ENCODE measurements around the gene TMC2.

TMC2 gene

DNA sequence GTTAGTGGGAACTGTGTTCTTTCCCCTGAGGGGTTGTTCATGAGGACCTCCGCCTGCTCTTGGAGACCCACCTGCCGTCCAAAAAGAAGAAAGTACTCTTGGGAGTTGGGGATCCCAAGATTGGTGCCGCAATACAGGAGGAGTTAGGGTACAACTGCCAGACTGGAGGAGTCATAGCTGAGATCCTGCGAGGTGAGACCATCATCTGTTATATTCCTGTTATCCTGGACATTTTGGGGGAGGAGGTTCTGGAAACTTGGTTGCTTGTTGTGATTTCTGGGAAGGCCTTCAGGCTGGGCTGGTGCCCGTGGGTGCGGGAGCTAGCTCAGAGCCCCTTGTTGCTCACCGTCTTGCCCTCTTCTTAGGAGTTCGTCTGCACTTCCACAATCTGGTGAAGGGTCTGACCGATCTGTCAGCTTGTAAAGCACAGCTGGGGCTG lies 118.0 kb downstream of the TMC2 start:
- Mint-ChIP-seq H3K27me3 (no peaks in the 10 kb centered on the region), H3K36me3 (ENCODE audit: low read depth) (peaks cover 66% of the 10 kb centered on the region), H3K4me3 (peak overlapping the region; percentile 91), H3K9me3 (no peaks in the 10 kb centered on the region), H3K4me1 (ENCODE audit: low read depth) (peaks cover 55% of the 10 kb centered on the region), H3K27ac (peak overlapping the region; percentile 92)

DNA sequence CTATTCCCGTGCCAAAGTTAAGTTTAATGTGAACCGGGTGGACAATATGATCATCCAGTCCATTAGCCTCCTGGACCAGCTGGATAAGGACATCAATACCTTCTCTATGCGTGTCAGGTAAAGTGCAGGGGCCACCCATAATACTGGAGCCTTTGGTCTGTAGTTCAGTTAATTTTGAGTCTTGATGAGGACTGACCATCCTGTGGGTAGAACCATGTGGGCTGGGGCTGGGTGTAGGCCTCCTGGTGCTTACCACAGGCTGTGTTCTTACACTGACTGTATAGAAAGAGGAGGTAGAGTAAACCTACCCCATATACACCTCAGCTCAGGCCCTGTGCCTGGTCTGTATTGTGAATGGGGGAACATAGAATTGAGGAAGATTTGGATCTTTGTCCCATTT lies 118.5 kb downstream of the TMC2 start:
- Mint-ChIP-seq H3K27me3 (no peaks in the 10 kb centered on the region), H3K36me3 (ENCODE audit: low read depth) (peaks cover 66% of the 10 kb centered on the region), H3K9me3 (no peaks in the 10 kb centered on the region), H3K4me3 (peak overlapping the region; percentile 91), H3K4me1 (ENCODE audit: low read depth) (peaks cover 51% of the 10 kb centered on the region), H3K27ac (peak overlapping the region; percentile 92)

DNA sequence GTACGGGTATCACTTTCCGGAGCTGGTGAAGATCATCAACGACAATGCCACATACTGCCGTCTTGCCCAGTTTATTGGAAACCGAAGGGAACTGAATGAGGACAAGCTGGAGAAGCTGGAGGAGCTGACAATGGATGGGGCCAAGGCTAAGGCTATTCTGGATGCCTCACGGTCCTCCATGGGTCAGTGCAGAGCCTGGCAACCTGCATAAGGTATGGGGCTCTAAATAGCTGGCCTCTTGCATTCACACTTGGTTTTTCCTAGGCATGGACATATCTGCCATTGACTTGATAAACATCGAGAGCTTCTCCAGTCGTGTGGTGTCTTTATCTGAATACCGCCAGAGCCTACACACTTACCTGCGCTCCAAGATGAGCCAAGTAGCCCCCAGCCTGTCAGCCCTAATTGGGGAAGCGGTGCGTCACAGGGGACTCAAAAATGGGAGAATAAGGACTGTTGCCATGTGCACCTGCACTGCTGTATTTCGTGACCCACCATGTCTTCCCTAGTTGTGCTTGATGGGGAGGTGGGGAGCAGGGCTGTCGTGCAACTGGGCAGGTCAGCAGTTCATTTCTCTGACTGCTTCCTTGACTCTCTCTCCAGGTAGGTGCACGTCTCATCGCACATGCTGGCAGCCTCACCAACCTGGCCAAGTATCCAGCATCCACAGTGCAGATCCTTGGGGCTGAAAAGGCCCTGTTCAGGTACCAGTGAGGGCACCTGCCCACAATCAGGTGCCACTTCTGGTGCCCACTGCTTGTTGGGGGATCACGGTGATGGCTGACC lies 119.2 kb downstream of the TMC2 start:
- H3K4me1 Mint-ChIP-seq (ENCODE audit: low read depth), result peaks cover 44% of the 10 kb centered on the region
- H3K4me3 Mint-ChIP-seq, result peak overlapping the region; percentile 91
- peak overlapping the region; percentile 92 for H3K27ac Mint-ChIP-seq
- H3K36me3 Mint-ChIP-seq (ENCODE audit: low read depth), result peaks cover 71% of the 10 kb centered on the region
- no peaks in the 10 kb centered on the region for H3K9me3 Mint-ChIP-seq
- H3K27me3 Mint-ChIP-seq, result no peaks in the 10 kb centered on the region

DNA sequence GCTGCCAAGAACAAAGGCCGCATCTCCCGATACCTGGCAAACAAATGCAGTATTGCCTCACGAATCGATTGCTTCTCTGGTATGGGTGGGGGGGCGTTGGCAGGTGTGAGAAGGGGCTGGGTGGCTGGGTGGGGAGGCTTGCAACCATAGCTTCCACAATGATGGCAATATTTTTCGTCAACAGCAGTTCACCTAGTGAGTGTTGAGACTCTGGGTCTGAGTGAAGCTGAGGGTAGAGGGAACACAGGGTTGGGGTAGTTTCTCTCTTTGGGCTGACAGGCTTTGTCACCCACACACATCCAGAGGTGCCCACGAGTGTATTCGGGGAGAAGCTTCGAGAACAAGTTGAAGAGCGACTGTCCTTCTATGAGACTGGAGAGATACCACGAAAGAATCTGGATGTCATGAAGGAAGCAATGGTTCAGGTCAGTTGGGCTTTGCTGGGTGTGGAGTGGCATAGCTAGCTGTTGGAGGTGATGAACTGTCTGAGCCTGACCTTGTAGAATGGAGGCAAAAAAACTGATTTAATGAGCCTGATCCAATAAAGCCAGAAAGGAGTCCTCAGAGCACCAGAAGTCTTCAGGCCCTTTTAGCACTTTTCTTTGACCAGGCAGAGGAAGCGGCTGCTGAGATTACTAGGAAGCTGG lies 120.2 kb downstream of the TMC2 start:
- H3K9me3 Mint-ChIP-seq, result no peaks in the 10 kb centered on the region
- H3K27ac Mint-ChIP-seq, result peak overlapping the region; percentile 92
- peaks cover 79% of the 10 kb centered on the region for H3K36me3 Mint-ChIP-seq (ENCODE audit: low read depth)
- H3K27me3 Mint-ChIP-seq, result no peaks in the 10 kb centered on the region
- peak overlapping the region; percentile 91 for H3K4me3 Mint-ChIP-seq
- H3K4me1 Mint-ChIP-seq (ENCODE audit: low read depth), result peaks cover 47% of the 10 kb centered on the region

DNA sequence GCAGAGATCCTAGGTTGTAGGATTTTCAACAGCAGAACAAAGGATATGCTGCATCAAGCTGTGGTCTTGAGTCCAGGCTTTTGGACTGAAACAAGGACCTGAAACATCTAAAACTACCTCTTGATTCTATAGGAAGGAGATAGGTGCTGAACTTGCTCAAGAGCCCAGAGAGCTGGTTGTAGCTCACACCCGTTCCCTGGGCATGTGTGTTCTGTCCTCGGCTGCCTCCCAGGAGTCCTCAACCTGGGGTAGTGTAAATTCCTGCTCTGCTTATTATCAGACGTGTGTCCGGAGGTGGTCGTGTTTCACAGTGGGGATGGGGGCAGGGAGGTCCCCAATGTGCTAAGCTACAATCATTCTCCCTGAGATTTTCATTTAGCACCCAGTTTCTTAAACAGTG lies 120.9 kb downstream of the TMC2 start:
- Mint-ChIP-seq H3K9me3 (no peaks in the 10 kb centered on the region), H3K27ac (peak overlapping the region; percentile 92), H3K4me3 (peak overlapping the region; percentile 91), H3K27me3 (no peaks in the 10 kb centered on the region), H3K36me3 (ENCODE audit: low read depth) (peaks cover 86% of the 10 kb centered on the region), H3K4me1 (ENCODE audit: low read depth) (peaks cover 53% of the 10 kb centered on the region)

DNA sequence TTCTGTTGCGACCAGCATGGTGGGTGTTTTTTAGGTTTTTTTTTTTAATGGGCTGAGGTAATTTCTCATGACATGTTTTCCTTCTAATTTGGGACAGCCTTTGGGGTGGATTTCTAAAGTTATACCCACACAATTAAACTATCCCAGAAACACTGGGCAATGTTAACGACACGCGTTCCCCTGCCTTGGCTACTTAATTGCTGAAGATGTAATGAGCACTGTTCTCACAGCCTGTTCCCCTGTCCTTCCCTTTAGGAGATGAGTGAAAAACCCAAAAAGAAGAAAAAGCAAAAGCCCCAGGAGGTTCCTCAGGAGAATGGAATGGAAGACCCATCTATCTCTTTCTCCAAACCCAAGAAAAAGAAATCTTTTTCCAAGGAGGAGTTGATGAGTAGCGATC lies 121.3 kb downstream of the TMC2 start:
- Mint-ChIP-seq H3K27me3 (no peaks in the 10 kb centered on the region), H3K36me3 (ENCODE audit: low read depth) (peaks cover 87% of the 10 kb centered on the region), H3K4me1 (ENCODE audit: low read depth) (peaks cover 55% of the 10 kb centered on the region), H3K27ac (peak overlapping the region; percentile 92), H3K4me3 (peak overlapping the region; percentile 91), H3K9me3 (no peaks in the 10 kb centered on the region)

DNA sequence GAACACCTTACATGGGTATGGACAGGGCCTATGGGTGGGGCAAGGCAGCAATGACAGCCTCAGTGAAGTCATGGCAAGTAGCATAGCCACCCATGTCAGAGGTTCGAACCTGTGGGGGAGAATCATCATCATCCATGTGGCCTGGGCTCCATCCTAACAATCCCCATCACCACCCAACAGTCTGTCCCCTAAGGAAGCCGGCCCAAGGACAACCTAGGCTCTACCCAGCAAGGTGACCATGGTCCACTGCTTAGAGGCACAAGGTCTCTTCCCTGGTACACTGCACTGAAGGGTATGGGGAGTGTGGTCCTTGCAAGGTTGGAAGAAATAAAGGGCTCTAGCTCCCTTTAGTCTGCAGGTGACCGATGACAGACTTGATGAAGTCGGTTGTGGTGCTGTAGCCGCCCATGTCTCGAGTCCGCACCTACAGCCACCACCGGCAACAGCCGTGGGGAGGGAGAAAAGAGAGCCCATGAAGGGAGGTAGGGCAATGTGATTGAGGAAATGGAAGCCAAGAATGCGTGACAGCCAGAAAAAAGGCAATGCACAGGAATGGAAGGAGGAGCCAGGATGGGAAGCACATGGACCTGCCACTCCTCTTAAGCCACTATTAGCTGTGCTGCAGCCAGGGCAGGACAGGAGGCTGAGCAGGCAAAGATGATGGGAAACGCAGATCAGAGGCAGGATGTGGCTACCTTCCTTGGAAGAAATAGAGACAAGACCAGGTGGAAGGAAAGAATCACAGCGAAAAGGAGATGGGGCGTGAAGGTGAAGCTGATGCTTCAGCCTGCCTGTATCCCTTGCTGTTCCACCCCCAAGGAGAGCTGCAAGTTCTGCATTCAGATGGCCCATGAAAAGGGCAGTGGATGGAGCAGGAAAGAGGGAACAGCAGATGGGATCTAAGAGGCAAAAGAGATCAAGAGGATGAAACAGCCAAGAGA lies 122.3 kb downstream of the TMC2 start:
- Mint-ChIP-seq H3K9me3 (no peaks in the 10 kb centered on the region), H3K27ac (peak overlapping the region; percentile 59), H3K27me3 (no peaks in the 10 kb centered on the region), H3K36me3 (ENCODE audit: low read depth) (peaks cover 77% of the 10 kb centered on the region), H3K4me3 (peak overlapping the region; percentile 12), H3K4me1 (ENCODE audit: low read depth) (peaks cover 64% of the 10 kb centered on the region)

DNA sequence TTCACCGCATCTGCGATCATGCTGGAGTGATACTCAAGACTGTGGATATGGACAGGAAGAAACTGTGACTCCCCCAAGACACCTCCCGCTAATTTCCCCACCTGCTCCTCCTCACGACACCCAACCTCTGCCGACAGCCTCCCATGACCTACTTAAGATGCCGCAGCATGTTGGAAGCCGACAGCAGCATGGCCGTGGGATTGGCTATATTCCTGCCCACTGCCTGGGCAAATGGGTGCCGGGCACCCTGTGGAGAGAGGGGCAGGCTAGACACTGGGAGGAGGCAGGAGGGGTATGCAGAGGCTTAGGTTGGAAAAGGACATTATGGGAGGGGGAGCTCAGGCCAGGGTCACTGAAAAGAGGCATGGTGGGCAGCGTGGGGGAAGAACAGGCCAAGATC lies 123.2 kb downstream of the TMC2 start:
- Mint-ChIP-seq H3K4me1 (ENCODE audit: low read depth) (peaks cover 62% of the 10 kb centered on the region), H3K4me3 (no peak overlapping the region), H3K36me3 (ENCODE audit: low read depth) (peaks cover 69% of the 10 kb centered on the region), H3K9me3 (no peaks in the 10 kb centered on the region), H3K27me3 (no peaks in the 10 kb centered on the region), H3K27ac (no peak overlapping the region)

DNA sequence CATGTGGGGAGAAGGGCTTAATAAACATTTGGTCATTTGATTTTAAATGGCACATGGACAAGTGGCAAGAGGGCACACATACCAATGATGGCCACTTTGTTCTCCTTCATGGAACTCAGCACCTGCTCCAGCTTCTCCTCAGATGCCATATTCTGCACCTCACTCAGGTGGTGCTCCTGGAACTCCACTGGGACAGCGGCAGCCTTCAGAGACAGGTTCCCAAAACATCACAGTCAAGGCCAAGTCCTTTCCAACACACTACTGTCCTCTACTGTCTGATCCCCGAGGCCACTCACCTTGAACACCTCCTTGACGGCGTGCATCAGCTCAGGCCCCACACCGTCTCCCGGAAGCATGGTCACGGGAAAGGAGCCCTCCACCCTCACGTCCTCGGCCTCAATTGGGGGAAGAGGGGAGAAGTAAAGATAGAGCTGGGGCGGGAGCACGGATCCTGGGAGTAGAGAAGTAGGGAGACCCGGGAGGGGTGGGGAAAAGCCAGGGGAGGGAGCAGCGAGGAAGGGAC lies 127.1 kb downstream of the TMC2 start:
- peaks cover 30% of the 10 kb centered on the region for H3K36me3 Mint-ChIP-seq (ENCODE audit: low read depth)
- peak overlapping the region; percentile 92 for H3K27ac Mint-ChIP-seq
- H3K4me1 Mint-ChIP-seq (ENCODE audit: low read depth), result peaks cover 32% of the 10 kb centered on the region
- H3K9me3 Mint-ChIP-seq, result no peaks in the 10 kb centered on the region
- H3K4me3 Mint-ChIP-seq, result peak overlapping the region; percentile 88
- no peaks in the 10 kb centered on the region for H3K27me3 Mint-ChIP-seq

DNA sequence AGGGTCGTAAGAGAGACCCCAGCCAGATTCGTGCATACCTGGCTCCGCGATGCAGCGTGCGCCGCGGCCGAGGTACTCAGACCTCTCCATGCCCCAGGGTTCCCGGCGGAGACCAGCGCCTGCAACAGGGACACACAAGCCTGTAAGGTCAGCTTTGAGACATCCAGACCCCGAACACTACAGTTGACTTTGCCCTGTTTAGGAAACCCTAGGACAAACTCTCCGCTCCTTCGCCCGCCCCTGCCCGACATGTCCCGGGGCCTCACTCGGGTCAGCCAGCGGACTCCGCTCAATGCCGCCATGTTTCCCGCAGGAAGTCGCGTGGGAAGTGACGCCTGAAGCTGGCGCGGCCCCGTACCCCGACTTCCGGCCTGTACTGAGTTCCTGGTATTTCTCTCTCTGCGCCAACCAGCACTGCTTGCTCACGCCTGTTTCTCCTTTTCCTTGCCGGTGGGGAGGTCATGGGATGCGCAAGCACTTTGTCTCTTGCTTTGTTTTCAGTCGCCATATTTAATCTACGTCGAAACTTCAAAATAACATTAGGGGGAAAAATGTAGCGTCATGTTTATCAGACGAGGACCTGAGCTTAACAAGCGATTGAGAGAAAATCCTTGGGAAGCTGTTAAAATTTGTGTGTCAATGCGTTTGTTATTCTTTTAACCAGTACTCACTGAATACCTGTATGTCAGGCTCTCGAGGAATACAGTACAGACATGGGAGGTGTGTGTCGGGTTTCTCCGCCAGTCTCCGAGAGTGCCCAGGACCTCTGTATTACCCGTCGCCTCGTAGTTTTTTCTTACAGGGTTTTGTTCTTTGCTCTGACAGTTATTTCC lies 127.7 kb downstream of the TMC2 start, which contains the start of gene IDH3B:
IDH3B (minus strand) TSS at position 330 of the 833 bp plus-strand sequence; CDS start at position 302, 28 bp downstream.
- no peaks in the 10 kb centered on the region for H3K27me3 Mint-ChIP-seq
- peak within 1 kb of the TSS; percentile 88 for H3K4me3 Mint-ChIP-seq
- peaks cover 28% of the 10 kb centered on the region for H3K4me1 Mint-ChIP-seq (ENCODE audit: low read depth)
- peaks cover 23% of the 10 kb centered on the region for H3K36me3 Mint-ChIP-seq (ENCODE audit: low read depth)
- no peaks in the 10 kb centered on the region for H3K9me3 Mint-ChIP-seq
- peak within 1 kb of the TSS; percentile 92 for H3K27ac Mint-ChIP-seq

DNA sequence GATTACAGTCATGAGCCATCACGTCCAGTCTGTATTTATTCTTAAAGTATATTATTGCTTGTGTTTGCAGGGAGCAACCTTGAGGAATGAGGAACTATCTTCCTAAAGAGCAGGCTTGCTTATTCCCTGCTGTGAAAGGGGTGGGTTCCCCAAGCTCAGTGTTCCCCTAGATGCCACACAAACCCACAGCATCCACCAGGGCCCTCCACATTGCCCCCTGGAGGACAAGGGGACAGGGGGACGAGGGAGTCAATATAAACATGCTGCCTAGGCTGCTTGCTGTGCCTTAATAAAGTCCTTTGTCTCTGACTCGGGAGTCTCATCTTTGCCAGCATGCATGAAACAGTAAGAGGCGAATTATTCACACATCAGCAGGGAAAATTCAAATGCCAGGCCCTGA lies 135.6 kb downstream of the TMC2 start:
- Mint-ChIP-seq H3K27me3 (peaks cover 3% of the 10 kb centered on the region), H3K36me3 (ENCODE audit: low read depth) (no peaks in the 10 kb centered on the region), H3K27ac (no peak overlapping the region), H3K9me3 (no peaks in the 10 kb centered on the region), H3K4me1 (ENCODE audit: low read depth) (no peaks in the 10 kb centered on the region), H3K4me3 (no peak overlapping the region)

DNA sequence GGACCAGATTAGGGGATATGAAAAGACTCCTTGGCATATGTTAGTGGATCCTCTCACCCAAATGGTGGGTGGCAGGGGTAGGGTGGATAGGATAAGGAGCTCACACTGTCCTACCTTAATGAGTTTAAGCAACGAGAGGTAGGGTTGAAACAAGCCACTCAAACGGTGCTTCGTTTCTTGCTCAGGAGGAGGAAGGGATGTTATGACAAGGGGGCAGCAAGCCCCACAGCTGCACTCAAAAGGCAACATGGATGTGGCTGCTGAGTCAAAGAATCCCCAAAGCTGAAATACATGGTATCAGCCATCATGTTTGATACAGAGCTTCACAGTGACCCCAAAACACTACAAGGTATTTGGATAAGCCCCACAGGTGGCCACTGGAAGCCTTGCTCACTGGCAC lies 136.1 kb downstream of the TMC2 start:
- Mint-ChIP-seq H3K27ac (no peak overlapping the region), H3K4me3 (no peak overlapping the region), H3K27me3 (peaks cover 3% of the 10 kb centered on the region), H3K36me3 (ENCODE audit: low read depth) (no peaks in the 10 kb centered on the region), H3K9me3 (no peaks in the 10 kb centered on the region), H3K4me1 (ENCODE audit: low read depth) (no peaks in the 10 kb centered on the region)

DNA sequence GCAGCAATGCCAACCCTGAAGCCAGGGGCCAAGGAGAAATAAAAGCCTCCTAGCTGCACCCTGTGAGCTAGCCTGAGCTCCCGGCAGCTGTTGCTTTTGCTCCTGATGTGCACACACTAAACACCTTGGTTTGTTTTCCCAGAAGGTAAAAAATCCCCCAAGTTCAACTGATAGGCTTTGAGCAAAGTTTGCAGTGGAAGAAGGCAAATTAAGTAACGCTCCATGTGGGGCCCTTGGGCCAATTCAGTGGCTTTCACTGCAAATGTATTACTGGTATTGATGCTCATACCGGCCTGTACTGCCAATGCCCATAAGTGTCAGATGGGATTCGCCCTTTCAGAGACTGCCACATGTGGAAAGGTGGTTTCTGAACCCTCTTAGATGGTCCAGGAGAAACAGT lies 137.1 kb downstream of the TMC2 start:
- Mint-ChIP-seq H3K4me3 (no peak overlapping the region), H3K9me3 (no peaks in the 10 kb centered on the region), H3K27me3 (peaks cover 3% of the 10 kb centered on the region), H3K36me3 (ENCODE audit: low read depth) (no peaks in the 10 kb centered on the region), H3K4me1 (ENCODE audit: low read depth) (no peaks in the 10 kb centered on the region), H3K27ac (no peak overlapping the region)

DNA sequence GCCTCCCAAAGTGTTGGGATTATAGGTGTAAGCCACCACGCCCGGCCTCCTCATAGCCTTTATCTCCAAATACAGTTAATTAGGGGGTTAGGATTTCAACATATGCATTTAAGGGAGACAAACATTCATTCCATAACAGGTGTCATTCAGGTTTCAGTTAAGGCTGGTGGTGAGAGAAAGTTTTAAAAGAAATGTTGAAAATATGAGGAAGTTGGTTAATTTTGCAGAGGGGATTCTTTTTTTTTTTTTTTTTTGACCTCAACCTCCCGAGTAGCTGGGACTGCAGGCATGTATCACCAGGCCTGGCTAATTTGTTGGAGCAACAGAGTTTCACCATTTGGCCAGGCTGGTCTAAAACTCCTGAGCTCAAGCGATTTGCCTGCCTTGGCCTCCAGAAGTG lies 143.7 kb downstream of the TMC2 start:
- Mint-ChIP-seq H3K4me3 (no peak overlapping the region), H3K9me3 (no peaks in the 10 kb centered on the region), H3K36me3 (ENCODE audit: low read depth) (no peaks in the 10 kb centered on the region), H3K27ac (no peak overlapping the region), H3K4me1 (ENCODE audit: low read depth) (no peaks in the 10 kb centered on the region), H3K27me3 (peaks cover 23% of the 10 kb centered on the region)
